HL-60/S4 (cell line): ENCODE measurements around the gene SLC39A11.

Source experiments
- in situ Hi-C: fragments of 300-500 bp; cut with MboI; formaldehyde crosslinking; loops from 2 replicates; pipeline ENCODE4 v1.14.3; 2022; ENCODE audit warnings: low sequenced_read_pairs

Gene SLC39A11

DNA sequence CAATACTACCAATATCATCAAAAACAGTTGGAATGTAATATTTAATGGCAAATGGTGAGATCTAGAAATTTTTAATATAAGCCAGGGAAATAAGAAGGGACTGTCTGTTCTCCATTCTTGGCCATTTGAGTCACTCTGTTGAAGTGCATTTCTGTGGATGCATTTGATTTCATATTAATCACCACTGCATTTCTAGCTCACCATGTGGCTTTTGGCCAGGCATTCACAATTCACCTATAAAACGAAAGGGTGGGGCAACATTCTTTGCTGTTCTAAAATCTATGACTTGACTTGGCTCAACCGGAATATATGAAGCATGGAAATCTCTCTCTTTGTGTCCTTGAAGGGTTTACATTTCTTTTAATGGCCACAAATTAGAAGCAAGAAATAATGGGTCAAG lies 483.0 kb downstream of the SLC39A11 start:
- in situ Hi-C loops: no loop called here

DNA sequence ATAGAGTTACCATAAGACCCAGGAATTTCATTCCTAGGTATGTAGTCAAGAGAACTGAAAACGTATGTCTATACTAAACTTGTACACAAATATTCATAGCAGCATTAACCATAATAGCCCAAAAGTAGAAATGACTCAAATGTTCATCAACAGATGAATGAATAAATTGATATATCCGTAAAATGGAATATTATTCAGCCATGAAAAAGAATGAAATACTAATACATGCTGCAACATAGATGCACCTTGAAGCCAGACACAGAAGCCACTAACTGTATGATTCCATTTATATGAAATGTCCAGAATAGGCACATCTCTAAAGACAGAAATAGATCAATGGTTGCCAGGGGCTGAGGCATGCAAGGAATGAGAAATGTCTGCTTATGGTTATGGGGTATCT lies 484.1 kb downstream of the SLC39A11 start:
- in situ Hi-C loops: no loop called here

DNA sequence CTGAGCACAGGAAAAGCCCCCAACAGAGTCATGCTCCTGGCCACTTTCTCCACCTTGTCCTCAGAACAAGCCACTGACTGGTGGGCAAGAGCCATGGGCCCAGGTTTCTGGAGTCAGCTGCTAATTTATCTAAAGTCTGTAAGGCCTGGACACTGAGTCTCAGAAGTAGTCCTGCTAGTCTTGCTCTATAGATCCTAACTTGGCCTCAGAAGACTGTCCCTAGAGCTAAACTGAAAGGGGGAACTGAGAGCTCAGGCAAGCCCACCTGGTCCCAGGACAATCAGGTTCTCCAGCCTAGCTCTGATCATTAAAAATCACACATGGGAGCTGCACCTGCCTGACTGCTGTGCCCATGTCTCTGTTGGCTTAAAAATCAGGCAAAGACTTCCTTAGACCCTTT lies 485.8 kb downstream of the SLC39A11 start:
- in situ Hi-C loops: no loop called here

DNA sequence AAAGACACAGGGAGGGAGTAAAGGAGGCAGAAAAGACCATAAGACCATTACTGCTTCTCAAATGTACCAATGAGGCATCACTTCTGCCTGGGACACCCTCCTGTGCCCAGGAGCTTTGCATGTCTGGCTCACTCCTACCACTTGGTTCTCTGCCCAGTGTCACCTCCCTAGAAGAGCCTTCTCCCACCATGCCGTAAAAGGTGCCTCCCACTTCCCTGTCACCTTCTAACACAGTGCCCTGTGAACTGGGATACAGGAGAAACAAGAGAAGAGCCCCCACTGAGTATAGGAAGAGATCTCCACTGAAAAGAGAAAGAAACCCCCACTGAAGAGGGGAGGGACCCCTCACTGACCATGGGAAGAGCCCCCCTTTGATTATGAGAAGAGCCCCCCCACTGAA lies 486.9 kb downstream of the SLC39A11 start:
- in situ Hi-C loops: no loop called here

DNA sequence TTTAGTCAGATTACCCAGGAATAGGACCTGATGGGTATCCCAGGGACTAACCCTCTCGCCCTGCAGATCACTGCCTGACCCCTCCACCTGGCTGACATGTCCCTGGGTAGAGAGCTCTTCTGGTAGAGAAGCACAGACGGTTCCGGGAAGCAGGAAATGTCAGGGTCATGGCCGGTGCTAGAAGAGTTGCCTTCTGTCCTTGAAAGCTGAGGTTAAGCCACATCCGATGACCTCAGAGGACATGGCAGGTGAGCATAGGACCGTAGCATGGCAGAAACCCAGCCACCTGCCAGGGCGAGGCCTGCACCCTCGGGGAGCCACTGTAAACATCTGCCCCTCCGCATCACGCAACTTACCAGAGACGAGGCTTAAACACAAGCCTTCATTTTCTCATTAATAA lies 488.0 kb downstream of the SLC39A11 start:
- in situ Hi-C loops: no loop called here

DNA sequence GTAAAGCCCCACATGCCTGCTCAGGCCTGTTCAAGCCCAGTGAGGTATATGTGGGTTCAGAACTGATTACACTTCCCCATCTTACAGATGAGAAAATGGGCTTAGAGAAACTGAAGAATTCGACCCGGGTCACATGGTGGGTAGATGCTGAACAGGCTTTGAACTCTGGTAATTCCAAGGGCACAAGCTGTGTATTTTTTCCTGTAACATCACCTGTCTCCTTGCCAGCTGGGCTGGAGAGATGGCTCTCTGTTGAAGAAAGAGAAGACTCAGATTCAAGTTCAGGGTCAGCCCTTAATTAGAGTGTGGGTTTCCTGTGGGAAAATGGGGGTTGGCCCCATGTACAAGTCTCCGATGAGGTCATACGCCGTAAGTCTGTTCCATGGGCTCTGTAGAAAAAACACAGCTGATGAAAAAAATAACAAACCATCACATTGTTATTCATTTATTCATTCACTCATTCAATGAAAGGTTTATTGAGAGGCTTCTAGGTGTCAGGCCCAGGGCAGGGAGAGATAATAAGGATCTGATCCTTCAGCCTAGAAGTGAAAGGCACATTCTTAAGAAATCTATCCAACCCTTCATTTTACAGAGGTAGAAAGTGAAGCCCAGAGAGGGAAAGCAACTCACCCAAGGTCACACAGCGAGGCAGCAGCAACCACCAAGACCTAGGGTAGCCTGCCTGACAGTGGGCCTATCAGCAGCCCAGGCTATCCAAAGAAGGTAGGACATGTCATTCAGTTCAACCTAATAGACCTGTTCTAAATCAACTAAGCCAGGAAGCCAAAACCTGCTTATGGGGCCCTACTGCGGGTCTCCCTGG lies 488.9 kb downstream of the SLC39A11 start:
- in situ Hi-C loops: no loop called here

DNA sequence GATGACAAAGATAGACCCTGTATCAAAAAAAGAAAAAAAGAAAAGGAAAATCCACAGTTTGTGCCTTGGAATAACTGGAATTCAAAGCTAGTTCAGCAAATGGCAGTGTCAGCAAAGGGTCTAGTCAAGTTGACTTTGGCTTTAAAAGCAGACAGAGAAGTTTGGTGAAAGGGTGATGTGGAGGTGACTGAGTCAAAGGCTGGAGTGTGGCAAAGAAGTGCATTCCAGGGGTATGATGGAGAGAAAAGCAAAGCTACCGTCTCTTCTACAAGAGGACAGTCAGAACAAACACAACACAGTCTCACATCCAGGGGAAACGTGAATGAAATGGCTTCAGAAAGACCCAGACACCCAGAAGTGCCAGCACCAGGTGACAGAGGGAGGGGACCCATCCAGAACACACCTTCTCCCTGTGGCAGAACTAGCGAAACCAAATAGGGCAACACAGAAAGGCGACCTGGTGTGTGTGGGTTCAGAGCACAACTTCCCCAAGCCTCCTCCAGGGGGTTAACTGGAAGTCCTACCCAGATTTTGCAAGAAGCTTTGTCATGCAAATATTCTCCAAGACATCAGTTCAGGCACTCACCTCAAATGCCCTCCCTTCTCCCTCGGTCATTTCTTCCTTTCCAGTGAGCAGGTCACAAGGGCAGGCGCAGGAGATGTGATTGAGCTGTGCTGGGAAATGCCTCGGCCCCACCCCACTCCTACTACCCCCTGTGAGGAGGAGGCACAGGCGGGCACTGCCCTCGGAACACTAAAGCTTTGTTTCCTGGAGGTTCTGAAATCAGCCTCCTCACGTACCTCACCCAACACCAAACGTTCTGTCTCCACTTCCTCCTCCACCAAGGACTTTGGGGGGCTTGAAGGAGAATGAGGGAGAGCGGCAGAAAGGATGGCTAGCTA lies 489.7 kb downstream of the SLC39A11 start:
- in situ Hi-C loops: no loop called here

DNA sequence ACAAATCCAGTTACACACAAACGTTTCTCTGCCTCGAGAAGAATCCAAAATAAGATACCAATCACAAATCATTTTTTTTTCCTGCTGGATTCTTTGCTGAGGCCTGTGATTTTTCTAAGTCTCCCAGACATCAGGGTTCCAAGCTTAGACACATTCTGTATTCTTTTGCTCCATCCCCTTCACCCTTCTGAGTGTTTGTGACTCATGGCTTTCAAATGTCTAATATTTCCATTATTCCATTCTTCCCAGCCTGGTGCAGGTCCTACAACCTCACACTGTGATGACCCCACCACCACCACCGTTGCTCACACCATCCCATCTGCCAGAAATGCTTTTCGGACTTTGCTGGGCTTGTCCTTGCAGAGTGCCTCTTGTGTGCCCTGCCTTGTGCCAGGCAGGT lies 491.6 kb downstream of the SLC39A11 start:
- in situ Hi-C loops: no loop called here

DNA sequence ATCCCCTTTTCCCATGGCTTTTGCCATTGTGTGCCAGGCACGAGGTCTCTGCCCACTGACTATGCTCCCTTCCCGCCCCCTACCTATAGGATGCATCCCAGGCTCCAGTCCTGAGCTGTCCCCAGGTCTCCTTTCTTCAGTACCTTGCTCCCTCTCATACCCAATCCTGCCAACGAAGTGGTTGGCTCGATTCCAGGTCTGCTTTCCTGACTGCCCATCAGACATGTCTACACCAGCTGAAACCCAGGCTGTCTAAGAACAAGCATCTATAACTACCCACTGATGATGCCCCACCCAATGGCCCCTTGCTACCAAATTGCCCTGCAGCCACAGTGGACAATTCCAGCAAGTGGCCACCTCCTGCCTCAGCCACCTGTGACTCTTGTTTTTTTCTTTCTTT lies 492.6 kb downstream of the SLC39A11 start:
- in situ Hi-C loops: no loop called here

DNA sequence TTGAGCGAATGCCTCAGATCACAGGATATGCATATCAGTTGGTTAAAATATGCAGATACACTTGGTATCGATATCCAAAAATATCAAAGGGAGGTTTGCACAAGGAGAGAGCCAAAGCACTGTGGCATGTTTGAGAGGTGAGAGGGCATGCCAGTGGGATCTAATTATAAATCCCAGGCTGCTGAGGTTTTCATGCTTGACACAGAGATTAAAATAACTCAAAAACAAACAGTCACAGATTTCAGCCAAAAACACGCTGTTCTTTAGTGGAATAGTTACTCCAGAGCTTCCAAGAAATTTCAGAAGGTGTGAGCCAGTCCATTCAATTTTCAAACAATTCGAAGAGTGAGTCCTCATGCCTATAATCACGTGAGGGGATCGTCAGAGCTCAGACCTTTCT lies 493.8 kb downstream of the SLC39A11 start:
- in situ Hi-C loops: no loop called here

DNA sequence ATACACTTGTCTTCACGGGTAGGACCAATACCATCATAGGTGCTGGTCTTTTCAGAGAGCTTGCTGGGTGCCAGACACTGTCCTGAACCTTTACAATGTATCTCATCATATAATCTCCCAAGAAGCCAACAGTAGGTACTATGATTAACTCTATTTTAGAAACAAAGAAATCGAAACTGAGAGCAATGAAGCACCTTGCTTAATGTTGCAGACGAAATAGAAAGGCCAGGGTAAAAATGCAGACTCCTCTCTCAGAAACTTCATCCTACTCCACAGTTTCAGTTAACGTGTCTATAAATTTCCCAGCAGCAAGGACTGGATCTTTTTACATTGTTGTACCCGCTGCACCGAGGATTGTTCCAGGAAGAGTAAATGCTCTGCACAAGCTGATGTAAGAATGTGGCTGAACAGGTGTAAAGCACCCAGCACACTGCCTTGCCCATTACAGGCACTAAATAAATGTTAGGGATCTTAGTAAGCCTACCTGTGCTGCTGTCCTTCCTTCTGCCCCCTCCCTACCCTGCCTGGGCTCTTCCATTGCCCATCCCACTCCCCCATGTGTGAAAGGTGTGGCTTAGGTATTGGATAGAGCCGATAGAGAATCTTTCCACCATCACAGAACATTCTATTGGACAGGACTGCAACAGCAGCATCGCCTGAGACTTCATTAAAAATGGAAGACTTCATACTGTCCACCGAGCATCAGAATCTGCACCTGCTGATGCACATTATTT lies 495.0 kb downstream of the SLC39A11 start:
- in situ Hi-C loops: no loop called here
